SJCRH30 (cell line): ENCODE data around the gene UBA1. TPM values are rescaled to one million over a fixed set of nuclear protein-coding genes. Genes with fewer than 3 reads are reported as not detected.

ENCODE experiments used
- DNase-seq, 2 experiments: peaks; one replicate each; pipeline ENCODE4 v3.0.0-alpha.2; 2015 to 2020
- H3K27ac ChIP-seq: fragments of 250-450 bp; sonication (Bioruptor Pico); 2 replicates; pipeline ENCODE4 v1.5.1; 2020; ENCODE audit warnings: mild to moderate bottlenecking, moderate library complexity
- H3K27me3 ChIP-seq: fragments of 250-450 bp; sonication (Bioruptor Pico); 2 replicates; pipeline ENCODE4 v1.5.1; 2020; ENCODE audit warnings: mild to moderate bottlenecking, moderate library complexity
- H3K36me3 ChIP-seq: fragments of 250-450 bp; sonication (Bioruptor Pico); 2 replicates; pipeline ENCODE4 v1.5.1; 2020; ENCODE audit warnings: mild to moderate bottlenecking, moderate library complexity
- H3K4me1 ChIP-seq: fragments of 250-450 bp; sonication (Bioruptor Pico); 2 replicates; pipeline ENCODE4 v1.5.1; 2020; ENCODE audit warnings: mild to moderate bottlenecking, moderate library complexity
- H3K4me3 ChIP-seq: fragments of 250-450 bp; sonication (Bioruptor Pico); 2 replicates; pipeline ENCODE4 v1.5.1; 2020; ENCODE audit warnings: mild to moderate bottlenecking, moderate library complexity
- H3K9me3 ChIP-seq: fragments of 250-450 bp; sonication (Bioruptor Pico); replicated peaks from 2 replicates; pipeline ENCODE4 v1.5.1; 2020; ENCODE audit warnings: mild to moderate bottlenecking, moderate library complexity
- total RNA-seq: library from RNA; depleted of rRNA; stranded (reverse); fragments of >200 nt; shearing (Covaris generic); gene quantifications from 2 replicates; pipeline ENCODE4 v1.2.3, GENCODE V29; 2014

The UBA1 gene
- total RNA-seq, 1 experiment from 2014 or later, result 158 TPM

DNA sequence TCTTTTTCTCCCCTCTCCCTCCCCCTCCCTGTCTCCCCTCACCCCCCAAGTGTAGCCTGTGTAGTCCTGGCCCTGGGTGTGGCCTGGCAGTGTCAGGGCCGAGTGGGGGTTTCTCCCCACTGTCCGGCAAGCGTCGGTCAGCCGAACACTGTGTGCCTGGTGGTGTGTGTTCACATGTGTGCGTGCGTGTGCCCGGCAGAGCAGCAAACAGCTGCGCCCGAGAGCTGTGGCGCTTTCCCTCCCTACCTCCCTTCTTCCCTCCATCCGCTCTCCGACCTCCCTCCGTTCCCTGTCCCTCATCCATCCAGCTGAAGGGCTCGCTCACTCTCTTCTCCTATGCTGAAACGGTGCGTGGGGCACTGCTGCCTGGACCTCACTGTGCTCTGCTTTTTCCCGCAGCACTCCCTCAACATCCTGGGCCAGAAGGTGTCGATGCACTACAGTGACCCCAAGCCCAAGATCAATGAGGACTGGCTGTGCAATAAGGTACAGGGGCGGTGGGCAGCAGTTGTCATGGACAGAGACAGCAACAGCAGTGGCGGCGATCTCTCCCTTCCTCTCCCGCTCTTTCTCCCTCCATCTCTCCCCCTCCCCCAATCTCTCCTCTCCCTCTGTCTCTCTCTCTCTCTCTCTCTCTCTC lies 17.4 kb upstream of the UBA1 start:
- Histone ChIP-seq H3K4me3 (no peak overlapping the region), H3K4me1 (no peaks in the 10 kb centered on the region), H3K27ac (no peak overlapping the region), H3K36me3 (no peaks in the 10 kb centered on the region), H3K27me3 (no peaks in the 10 kb centered on the region), H3K9me3 (no peaks in the 10 kb centered on the region)
- no peak for DNase-seq

DNA sequence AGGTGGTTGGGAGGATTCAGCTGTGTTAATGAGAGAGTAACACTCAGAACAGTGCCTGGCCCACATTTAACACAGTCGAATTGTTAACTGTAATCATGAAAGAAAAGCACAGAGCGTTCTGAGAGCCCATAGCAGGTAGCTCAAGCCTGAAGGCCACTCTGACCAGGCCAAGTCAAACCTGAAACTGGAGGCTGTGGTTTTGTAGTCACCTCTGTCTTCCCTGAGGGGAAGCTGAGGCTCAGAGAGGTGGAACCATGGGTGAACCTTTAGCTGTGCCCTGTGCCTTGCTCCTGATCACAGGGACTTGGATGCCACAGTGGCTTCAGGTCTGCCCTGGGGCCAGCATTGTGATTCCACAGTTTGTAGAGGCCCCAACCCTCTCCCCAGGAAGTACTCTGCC lies 16.6 kb upstream of the UBA1 start:
- H3K36me3 ChIP-seq, result no peaks in the 10 kb centered on the region
- no peaks in the 10 kb centered on the region for H3K4me1 ChIP-seq
- no peaks in the 10 kb centered on the region for H3K27me3 ChIP-seq
- DNase-seq, result no peak
- H3K27ac ChIP-seq, result no peak overlapping the region
- H3K4me3 ChIP-seq, result no peak overlapping the region
- no peaks in the 10 kb centered on the region for H3K9me3 ChIP-seq

DNA sequence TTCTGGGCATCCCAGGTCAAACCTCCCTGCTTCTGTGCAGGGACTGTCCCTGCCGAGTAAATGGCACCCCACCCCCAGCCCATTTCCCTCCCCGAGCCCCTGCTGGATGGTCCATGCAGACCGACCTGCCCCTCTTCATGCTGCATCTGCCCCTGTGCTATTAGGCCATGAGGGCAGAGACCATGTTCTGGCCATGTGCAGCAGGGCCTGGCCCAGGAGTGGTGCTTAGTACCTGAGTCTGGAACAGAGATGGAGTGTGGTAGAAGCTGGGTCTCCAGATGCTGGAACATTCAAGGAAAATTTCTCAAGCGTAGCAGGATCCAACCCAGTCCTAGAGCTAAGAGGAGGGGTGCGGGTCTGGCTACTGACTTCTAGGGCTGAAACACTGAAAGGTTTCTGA lies 15.3 kb upstream of the UBA1 start:
- H3K27ac ChIP-seq, result no peak overlapping the region
- H3K4me1 ChIP-seq, result no peaks in the 10 kb centered on the region
- no peak for DNase-seq
- H3K4me3 ChIP-seq, result no peak overlapping the region
- no peaks in the 10 kb centered on the region for H3K9me3 ChIP-seq
- H3K27me3 ChIP-seq, result no peaks in the 10 kb centered on the region
- no peaks in the 10 kb centered on the region for H3K36me3 ChIP-seq

DNA sequence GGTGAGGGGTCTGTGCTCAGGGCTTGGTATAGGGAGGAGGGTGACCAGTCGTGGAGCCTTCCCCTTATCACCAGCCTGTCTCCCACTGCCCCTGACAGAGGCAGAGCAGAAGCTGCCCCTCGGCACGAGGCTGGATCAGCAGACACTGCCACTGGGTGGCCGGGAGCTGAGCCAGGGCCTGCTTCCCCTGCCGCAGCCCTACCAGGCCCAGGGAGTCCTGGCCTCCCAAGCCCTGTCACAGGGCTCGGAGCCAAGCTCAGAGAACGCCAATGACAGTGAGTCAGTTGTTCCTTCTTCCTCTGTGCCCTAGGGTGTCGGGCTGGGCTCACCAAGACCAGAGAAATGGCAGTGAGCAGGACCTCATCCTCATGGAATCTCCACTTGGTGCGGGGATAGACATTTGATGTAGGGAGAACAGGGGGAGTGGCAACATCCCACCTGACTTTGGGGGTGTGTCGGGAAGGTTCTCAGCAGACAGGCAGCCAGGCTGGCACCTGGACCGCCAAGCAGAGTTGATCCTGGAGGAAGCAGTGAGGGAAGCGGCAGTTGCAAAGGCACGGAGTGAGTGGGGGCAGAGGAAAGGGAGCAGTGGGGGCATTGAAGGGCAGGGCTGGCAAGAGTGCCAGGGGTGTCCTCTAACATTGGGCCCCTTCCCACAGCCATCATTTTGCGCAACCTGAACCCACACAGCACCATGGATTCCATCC lies 14.3 kb upstream of the UBA1 start:
- Histone ChIP-seq H3K4me3 (no peak overlapping the region), H3K36me3 (no peaks in the 10 kb centered on the region), H3K27ac (no peak overlapping the region), H3K27me3 (no peaks in the 10 kb centered on the region), H3K4me1 (no peaks in the 10 kb centered on the region), H3K9me3 (no peaks in the 10 kb centered on the region)
- no peak for DNase-seq

DNA sequence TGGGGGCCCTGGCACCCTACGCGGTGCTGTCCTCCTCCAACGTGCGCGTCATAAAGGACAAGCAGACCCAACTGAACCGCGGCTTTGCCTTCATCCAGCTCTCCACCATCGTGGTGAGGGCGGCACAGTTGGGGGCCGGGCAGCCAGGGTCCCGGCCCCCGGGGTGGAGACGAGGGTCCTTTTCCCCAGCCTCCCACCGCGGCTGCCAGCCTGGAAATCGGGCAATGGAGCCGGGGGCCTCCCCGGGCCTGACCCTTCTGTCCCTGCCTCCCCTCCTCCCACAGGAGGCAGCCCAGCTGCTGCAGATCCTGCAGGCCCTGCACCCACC lies 13.7 kb upstream of the UBA1 start:
- DNase-seq, result no peak

DNA sequence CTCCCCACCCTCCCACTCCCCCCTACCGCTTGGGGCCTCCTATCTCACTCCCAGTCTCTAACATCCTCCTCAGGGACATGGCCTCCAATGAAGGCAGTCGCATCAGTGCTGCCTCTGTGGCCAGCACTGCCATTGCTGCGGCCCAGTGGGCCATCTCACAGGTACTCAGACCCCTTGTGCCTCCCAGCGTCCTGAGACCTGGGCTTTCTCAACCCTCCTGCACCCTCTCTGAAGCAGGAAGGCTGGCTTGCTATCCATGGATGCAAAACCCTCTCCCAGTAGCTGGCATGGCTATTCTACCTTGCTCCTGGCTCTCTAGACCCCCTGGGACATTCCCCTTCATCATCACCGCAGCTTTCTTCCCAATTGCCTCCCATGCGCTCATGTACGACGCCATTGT lies 13.3 kb upstream of the UBA1 start:
- H3K4me3 ChIP-seq, result no peak overlapping the region
- H3K4me1 ChIP-seq, result no peaks in the 10 kb centered on the region
- no peaks in the 10 kb centered on the region for H3K36me3 ChIP-seq
- H3K9me3 ChIP-seq, result no peaks in the 10 kb centered on the region
- no peak overlapping the region for H3K27ac ChIP-seq
- H3K27me3 ChIP-seq, result no peaks in the 10 kb centered on the region
- no peak for DNase-seq

More for the DNA sequence above, 13.7 kb upstream of the UBA1 start:
- no peaks in the 10 kb centered on the region for H3K27me3 ChIP-seq
- no peaks in the 10 kb centered on the region for H3K4me1 ChIP-seq
- no peaks in the 10 kb centered on the region for H3K36me3 ChIP-seq
- H3K4me3 ChIP-seq, result no peak overlapping the region
- H3K27ac ChIP-seq, result no peak overlapping the region
- H3K9me3 ChIP-seq, result no peaks in the 10 kb centered on the region

DNA sequence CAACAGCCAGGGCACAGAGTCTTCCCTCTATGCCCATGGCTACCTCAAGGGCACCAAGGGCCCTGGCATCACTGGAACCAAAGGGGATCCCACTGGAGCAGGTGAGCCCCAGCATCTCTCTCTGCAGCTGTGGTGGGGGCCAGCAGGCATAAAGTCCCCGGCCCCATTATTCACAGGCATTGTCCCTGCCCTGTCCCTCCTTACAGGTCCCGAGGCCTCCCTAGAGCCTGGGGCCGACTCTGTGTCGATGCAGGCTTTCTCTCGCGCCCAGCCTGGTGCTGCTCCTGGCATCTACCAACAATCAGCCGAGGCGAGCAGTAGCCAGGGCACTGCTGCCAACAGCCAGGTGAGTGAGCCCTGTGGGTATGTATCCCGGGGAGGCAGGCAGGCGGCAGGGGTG lies 12.3 kb upstream of the UBA1 start:
- Histone ChIP-seq H3K4me3 (no peak overlapping the region), H3K36me3 (no peaks in the 10 kb centered on the region), H3K9me3 (no peaks in the 10 kb centered on the region), H3K27me3 (no peaks in the 10 kb centered on the region), H3K27ac (no peak overlapping the region), H3K4me1 (no peaks in the 10 kb centered on the region)
- DNase-seq, result no peak

DNA sequence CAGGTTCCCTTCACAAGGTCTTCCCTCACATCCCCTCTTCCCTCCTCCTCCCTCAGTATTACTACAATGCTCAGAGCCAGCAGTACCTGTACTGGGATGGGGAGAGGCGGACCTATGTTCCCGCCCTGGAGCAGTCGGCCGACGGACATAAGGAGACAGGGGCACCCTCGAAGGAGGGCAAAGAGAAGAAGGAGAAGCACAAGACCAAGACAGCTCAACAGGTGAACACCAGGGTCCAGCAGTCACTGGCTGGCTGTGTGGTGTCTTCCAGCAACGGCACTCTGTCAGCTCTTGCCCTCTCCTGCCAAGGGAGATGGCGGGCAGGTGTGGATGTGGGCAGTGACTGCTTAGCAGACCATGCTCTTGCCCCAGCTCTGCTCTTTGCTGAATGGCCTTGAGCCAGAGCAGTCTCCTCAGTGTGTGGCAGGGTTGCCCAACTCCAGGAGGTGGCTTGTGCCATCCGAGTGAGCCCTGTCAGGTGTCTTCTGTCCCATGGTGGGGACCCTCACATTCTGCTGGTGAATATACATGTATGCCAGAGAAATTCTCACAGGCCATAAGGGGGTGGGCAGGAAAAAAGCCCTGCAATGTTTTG lies 11.4 kb upstream of the UBA1 start:
- H3K36me3 ChIP-seq, result no peaks in the 10 kb centered on the region
- DNase-seq, result no peak
- H3K27ac ChIP-seq, result no peak overlapping the region
- no peaks in the 10 kb centered on the region for H3K9me3 ChIP-seq
- H3K4me1 ChIP-seq, result no peaks in the 10 kb centered on the region
- no peak overlapping the region for H3K4me3 ChIP-seq
- no peaks in the 10 kb centered on the region for H3K27me3 ChIP-seq

DNA sequence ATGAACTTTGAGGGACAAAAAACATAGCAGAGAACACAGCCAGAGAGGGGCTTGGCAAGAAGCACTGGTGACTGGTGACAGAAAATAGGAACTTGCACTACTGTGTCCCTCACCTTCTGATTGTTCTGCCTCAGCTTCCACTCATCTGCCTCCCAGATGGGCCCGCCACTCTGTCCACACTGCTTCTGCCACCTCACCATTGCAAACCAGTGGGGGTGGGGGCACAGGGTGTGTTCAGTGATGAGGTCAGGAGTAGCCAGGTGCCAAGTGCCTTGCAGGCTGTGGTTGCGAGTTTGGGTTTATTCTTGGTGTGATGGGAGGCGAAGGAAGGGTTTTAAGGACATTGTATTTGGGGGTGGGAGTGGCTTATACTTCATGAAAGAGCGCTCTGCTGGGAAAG lies 9.1 kb upstream of the UBA1 start:
- no peaks in the 10 kb centered on the region for H3K27me3 ChIP-seq
- no peaks in the 10 kb centered on the region for H3K36me3 ChIP-seq
- no peaks in the 10 kb centered on the region for H3K9me3 ChIP-seq
- H3K27ac ChIP-seq, result no peak overlapping the region
- no peak overlapping the region for H3K4me3 ChIP-seq
- no peak for DNase-seq
- H3K4me1 ChIP-seq, result no peaks in the 10 kb centered on the region

DNA sequence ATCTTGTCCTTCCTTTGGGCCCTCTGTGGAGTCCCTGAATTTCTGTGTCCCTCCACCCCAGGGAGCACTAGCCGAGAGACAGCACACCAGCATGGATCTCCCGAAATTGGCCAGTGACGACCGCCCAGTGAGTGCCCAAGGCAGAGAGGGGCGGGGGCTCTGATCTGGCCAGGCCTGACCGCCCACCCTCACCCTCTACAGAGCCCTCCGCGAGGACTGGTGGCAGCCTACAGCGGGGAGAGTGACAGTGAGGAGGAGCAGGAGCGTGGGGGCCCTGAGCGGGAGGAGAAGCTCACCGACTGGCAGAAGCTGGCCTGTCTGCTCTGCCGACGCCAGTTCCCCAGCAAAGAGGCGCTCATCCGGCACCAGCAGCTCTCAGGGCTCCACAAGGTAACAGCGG lies 8.4 kb upstream of the UBA1 start:
- Histone ChIP-seq H3K4me1 (no peaks in the 10 kb centered on the region), H3K36me3 (no peaks in the 10 kb centered on the region), H3K9me3 (no peaks in the 10 kb centered on the region), H3K27ac (no peak overlapping the region), H3K27me3 (no peaks in the 10 kb centered on the region), H3K4me3 (no peak overlapping the region)
- DNase-seq, result no peak

DNA sequence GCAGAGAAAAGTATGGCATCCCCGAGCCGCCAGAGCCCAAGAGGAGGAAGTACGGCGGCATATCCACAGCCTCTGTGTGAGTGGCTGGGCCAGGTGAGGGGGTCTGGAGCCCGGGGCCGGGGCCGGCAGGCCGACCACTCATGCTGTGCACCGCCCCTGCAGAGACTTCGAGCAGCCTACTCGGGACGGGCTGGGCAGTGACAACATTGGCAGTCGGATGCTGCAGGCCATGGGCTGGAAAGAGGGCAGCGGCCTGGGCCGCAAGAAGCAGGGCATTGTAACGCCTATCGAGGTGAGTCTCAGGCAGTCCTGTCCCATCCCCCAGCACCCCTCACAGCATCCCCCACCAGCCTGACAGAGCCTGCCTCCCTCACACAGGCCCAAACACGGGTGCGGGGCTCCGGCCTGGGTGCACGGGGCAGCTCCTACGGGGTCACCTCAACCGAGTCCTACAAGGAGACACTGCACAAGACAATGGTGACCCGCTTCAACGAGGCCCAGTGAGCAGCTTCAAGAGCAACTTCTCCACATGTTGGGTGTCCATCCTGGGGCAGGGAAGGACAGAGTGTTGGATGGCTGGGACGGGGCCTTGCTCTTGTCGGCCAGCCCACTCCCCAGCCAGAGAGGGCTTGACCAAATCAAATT lies 7.4 kb upstream of the UBA1 start:
- DNase-seq, result no peak
- Histone ChIP-seq H3K4me1 (no peaks in the 10 kb centered on the region), H3K27ac (no peak overlapping the region), H3K36me3 (no peaks in the 10 kb centered on the region), H3K4me3 (no peak overlapping the region), H3K27me3 (no peaks in the 10 kb centered on the region), H3K9me3 (no peaks in the 10 kb centered on the region)

DNA sequence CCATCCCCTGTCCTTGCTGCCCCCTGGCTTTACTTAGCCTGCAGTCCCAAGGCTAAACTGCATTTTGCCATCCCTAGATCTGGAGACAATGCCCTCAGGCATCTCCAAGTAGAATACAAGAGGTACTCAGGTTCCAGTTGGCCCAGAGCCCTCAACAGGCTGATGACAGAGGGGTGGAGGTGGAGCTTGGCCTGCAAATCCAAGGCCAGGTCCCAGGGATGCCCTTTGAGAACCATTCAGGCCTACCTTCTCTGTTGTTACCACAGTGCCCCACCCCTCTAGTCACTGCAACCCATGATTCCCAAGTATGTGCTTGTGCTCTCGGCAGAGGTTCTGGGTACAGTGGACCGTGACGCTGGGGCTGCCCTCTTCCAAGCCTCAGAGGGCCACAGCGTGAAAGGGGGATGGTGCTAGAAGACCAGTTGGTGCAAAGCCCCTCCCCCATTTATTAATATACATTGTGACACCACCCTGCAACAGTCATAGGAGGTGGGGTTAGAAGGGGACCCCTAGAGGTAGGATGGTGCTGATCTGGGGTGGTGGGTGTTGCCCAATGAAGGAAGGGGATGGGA lies 6.4 kb upstream of the UBA1 start:
- no peak for DNase-seq
- Histone ChIP-seq H3K27me3 (no peaks in the 10 kb centered on the region), H3K4me1 (no peaks in the 10 kb centered on the region), H3K4me3 (no peak overlapping the region), H3K27ac (no peak overlapping the region), H3K9me3 (no peaks in the 10 kb centered on the region), H3K36me3 (no peaks in the 10 kb centered on the region)

DNA sequence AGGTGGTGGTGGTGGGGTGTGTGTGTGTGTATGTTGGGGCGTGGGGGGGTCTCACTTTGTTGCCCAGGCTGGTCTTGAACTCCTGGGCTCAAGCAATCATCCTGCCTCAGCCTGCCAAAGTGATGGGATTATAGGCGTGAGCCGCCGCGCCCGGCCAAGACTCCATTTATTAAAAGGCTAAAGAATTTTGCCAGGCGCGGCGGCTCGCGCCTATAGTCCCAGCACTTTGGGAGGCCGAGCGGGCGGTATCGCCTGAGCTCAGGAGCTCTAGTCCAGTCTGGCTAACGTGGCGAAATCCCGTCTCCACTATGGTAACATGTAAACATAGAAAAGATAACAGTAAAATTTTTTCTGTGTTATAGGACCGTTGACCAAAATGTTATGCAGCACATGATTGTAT lies 3.7 kb upstream of the UBA1 start:
- Histone ChIP-seq H3K27me3 (no peaks in the 10 kb centered on the region), H3K4me1 (no peaks in the 10 kb centered on the region), H3K27ac (no peak overlapping the region), H3K9me3 (no peaks in the 10 kb centered on the region), H3K4me3 (no peak overlapping the region), H3K36me3 (no peaks in the 10 kb centered on the region)
- DNase-seq, result no peak

DNA sequence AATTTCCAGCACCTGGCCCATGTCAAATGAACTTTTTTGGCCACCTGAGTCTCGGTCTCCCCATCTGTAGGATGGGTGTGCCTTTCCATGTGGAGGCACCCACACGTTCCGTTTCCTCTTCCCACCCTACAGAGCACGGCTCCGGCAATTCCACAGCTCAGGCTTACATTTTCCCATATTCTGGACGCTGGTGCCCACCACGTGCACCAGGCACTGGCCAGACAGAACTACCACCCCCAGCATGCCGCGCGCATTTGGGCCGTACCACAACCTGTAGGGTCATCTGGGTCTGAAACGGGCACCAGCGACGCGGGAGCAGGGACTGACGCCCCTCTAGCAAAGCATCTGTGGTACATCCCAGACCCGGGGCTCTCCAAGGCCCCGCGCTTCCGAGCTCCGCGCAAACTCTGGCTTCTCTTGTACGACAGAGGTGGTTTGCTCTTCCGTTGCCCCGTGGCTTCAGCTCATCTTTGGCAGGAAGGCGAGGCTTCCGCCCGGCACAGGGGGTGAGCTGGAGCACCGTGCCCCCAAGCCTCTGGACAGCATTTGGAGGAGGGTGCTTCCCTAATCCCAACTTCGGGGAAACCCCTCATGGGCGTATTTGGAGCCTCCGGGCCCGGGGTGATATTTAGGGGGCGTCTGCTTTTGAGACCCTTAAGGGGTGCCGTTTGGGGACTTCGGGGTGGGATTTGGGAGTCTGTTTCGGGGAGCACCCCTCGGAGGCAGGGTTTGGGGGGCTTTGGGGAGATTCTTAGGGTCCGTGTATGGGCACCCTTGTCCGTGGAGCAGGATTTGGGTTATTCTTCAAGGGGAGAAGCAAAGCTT lies 3.0 kb upstream of the UBA1 start:
- H3K36me3 ChIP-seq, result no peaks in the 10 kb centered on the region
- peak overlapping the region; percentile 60 for H3K4me3 ChIP-seq
- no peaks in the 10 kb centered on the region for H3K9me3 ChIP-seq
- DNase-seq, result peak; percentile 90 to 91
- no peaks in the 10 kb centered on the region for H3K4me1 ChIP-seq
- H3K27ac ChIP-seq, result peak overlapping the region; percentile 1; the same call in 1 of the 2 replicates
- no peaks in the 10 kb centered on the region for H3K27me3 ChIP-seq
